GM12878 (cell line): Measurements from ENCODE around the gene CTDP1. TPM values are rescaled to one million over a fixed set of nuclear protein-coding genes. Genes with fewer than 3 reads are reported as not detected.

Experiments
- ATAC-seq: fragments of 200-7000 bp; cut with Tn5 transposase; 3 replicates; pipeline ENCODE4 v1.9.1; 2020; ENCODE audit warnings: mild to moderate bottlenecking, moderate library complexity
- BruUV-seq: library from RNA; stranded (reverse); fragments of 400-500 nt; replicated peaks from 2 replicates; lab custom pipeline; 2021; lab: Mats Ljungman, UMichigan
- CTCF ChIA-PET: fragments of 300-600 bp; sonication (Branson Sonifier 250); formaldehyde crosslinking; extraction: SDS; loops from one replicate; lab custom pipeline; 2021; ENCODE audit warnings: inconsistent platforms; lab: Yijun Ruan, JAX
- POLR2A ChIA-PET: fragments of 350-600 bp; formaldehyde crosslinking; extraction: SDS; loops from one replicate; lab custom pipeline; 2021; ENCODE audit warnings: inconsistent platforms; lab: Charles Lee
- RAD21 ChIA-PET: fragments of 300-600 bp; sonication (Branson Sonifier 250); formaldehyde crosslinking; loops from one replicate; lab custom pipeline; 2023; ENCODE audit warnings: antibody characterized with exemption; ENCODE audit not compliant: unreplicated experiment; lab: Charles Lee
- SMC1A ChIA-PET: fragments of 300-600 bp; sonication (Branson Sonifier 250); formaldehyde crosslinking; loops from one replicate; lab custom pipeline; 2023; ENCODE audit not compliant: unreplicated experiment, uncharacterized antibody; lab: Charles Lee
- DNase-seq: peaks from one replicate; pipeline ENCODE4 v3.0.0-alpha.2; 2011; ENCODE audit warnings: low read depth, low spot score
- FAIRE-seq: peaks from 3 replicates; lab custom pipeline; 2011; peaks lifted over from hg19 to GRCh38; lab: Jason Lieb, UNC
- H2AFZ ChIP-seq: 2 replicates; pipeline ENCODE4 v1.6.0; 2011; ENCODE audit warnings: low read depth, low read length, control low read depth; ENCODE audit not compliant: control insufficient read depth
- H3K27ac ChIP-seq: 2 replicates; pipeline ENCODE4 v1.5.1; 2011; ENCODE audit warnings: control low read depth; ENCODE audit not compliant: control insufficient read depth, insufficient read depth
- H3K27me3 ChIP-seq, 2 experiments: replicated peaks in 1 of 2; 2 replicates each; pipeline versions ENCODE4 v1.6.0 to v1.6.1; 2011; ENCODE audit warnings: low read length in 1 of 2; ENCODE audit not compliant: control insufficient read depth in 2 of 2, insufficient read depth in 2 of 2
- H3K36me3 ChIP-seq, 2 experiments: 2 replicates each; pipeline ENCODE4 v1.5.1; 2011; ENCODE audit warnings: low read length in 1 of 2; ENCODE audit not compliant: control insufficient read depth in 2 of 2, insufficient read depth in 2 of 2
- H3K4me1 ChIP-seq: 2 replicates; pipeline ENCODE4 v1.6.1; 2011; ENCODE audit warnings: mild to moderate bottlenecking, low read length, moderate library complexity, mixed read lengths; ENCODE audit not compliant: control insufficient read depth, insufficient read depth
- H3K4me2 ChIP-seq: 2 replicates; pipeline ENCODE4 v1.6.0; 2011; ENCODE audit warnings: control low read depth; ENCODE audit not compliant: control insufficient read depth, insufficient read depth
- H3K4me3 ChIP-seq: fragments of 200-600 bp; sonication (generic); 2 replicates; pipeline ENCODE4 v1.5.1; 2016
- H3K79me2 ChIP-seq: 2 replicates; pipeline ENCODE4 v1.6.0; 2011; ENCODE audit warnings: low read length; ENCODE audit not compliant: control insufficient read depth, insufficient read depth
- H3K9ac ChIP-seq: 2 replicates; pipeline ENCODE4 v1.8.0; 2011; ENCODE audit warnings: low read length, control low read depth, mixed read lengths; ENCODE audit not compliant: control insufficient read depth, insufficient read depth
- H3K9me3 ChIP-seq: replicated peaks from 3 replicates; pipeline ENCODE4 v1.5.1; 2011; ENCODE audit warnings: mild to moderate bottlenecking, low read length; ENCODE audit not compliant: control insufficient read depth, insufficient read depth
- H4K20me1 ChIP-seq: 2 replicates; pipeline ENCODE4 v1.6.0; 2011; ENCODE audit not compliant: control insufficient read depth, insufficient read depth
- ATF7 ChIP-seq: fragments of 450-650 bp; IDR thresholded peaks from 2 replicates; pipeline ENCODE4 v1.6.1; 2016; ENCODE audit warnings: low read depth, mild to moderate bottlenecking
- BCLAF1 ChIP-seq: fragments of 450-650 bp; IDR thresholded peaks from 2 replicates; pipeline ENCODE4 v1.6.1; 2017; ENCODE audit warnings: antibody characterized with exemption, mild to moderate bottlenecking, moderate library complexity
- CBX3 ChIP-seq: fragments of 200-600 bp; sonication (generic); IDR thresholded peaks from 2 replicates; pipeline ENCODE4 v1.6.1; 2016; ENCODE audit warnings: low read depth, borderline replicate concordance
- CBX5 ChIP-seq: sonication (generic); IDR thresholded peaks from 2 replicates; pipeline ENCODE4 v1.6.1; 2016; ENCODE audit warnings: low read depth, moderate library complexity, mild to moderate bottlenecking, inconsistent platforms
- EGR1 ChIP-seq, 2 experiments: IDR thresholded peaks; 1 replicate in 1 of 2; 2 replicates in 1 of 2; pipeline ENCODE4 v1.6.1; 2011 to 2012; ENCODE audit warnings: low read depth in 2 of 2, low read length in 2 of 2, borderline replicate concordance in 1 of 2, mild to moderate bottlenecking in 1 of 2, moderate library complexity in 1 of 2
- ESRRA ChIP-seq: IDR thresholded peaks from 2 replicates; pipeline ENCODE4 v1.6.1; 2012; ENCODE audit warnings: mild to moderate bottlenecking, low read length, improper control_type of control experiment
- HDAC2 ChIP-seq: fragments of 200-600 bp; sonication (generic); IDR thresholded peaks from 2 replicates; pipeline ENCODE4 v1.6.1; 2017
- IKZF1 ChIP-seq: fragments of 450-650 bp; conservative IDR thresholded peaks from 2 replicates; pipeline ENCODE4 v1.6.1; 2017; ENCODE audit warnings: antibody characterized with exemption, mild to moderate bottlenecking
- KAT2A ChIP-seq: conservative IDR thresholded peaks from 2 replicates; pipeline ENCODE4 v1.6.1; 2011; ENCODE audit warnings: low read depth, low read length; ENCODE audit not compliant: control insufficient read depth
- MXI1 ChIP-seq: fragments of 150-350 bp; IDR thresholded peaks from 2 replicates; pipeline ENCODE4 v1.6.1; 2011; ENCODE audit warnings: low read depth, mild to moderate bottlenecking, inconsistent platforms, low read length, improper control_type of control experiment
- NFXL1 ChIP-seq: fragments of 450-650 bp; IDR thresholded peaks from 2 replicates; pipeline ENCODE4 v1.6.1; 2017; ENCODE audit warnings: antibody characterized with exemption, mild to moderate bottlenecking, borderline replicate concordance
- RAD21 ChIP-seq: IDR thresholded peaks from 2 replicates; pipeline ENCODE4 v1.6.1; 2011; ENCODE audit warnings: mild to moderate bottlenecking, low read depth, low read length, moderate library complexity; ENCODE audit not compliant: insufficient read depth
- RFX5 ChIP-seq: IDR thresholded peaks from 2 replicates; pipeline ENCODE4 v1.6.1; 2011; ENCODE audit warnings: low read depth, low read length, improper control_type of control experiment
- SMARCA5 ChIP-seq: fragments of 450-650 bp; IDR thresholded peaks from 2 replicates; pipeline ENCODE4 v1.6.1; 2017; ENCODE audit warnings: mild to moderate bottlenecking
- SREBF2 ChIP-seq: IDR thresholded peaks from 2 replicates; pipeline ENCODE4 v1.6.1; 2012; ENCODE audit warnings: mild to moderate bottlenecking, low read length
- STAT1 ChIP-seq: fragments of 450-650 bp; conservative IDR thresholded peaks from 2 replicates; pipeline ENCODE4 v1.6.1; 2014; ENCODE audit warnings: antibody characterized with exemption, mild to moderate bottlenecking
- TCF7 ChIP-seq: IDR thresholded peaks from 2 replicates; pipeline ENCODE4 v1.6.1; 2014; ENCODE audit warnings: antibody characterized with exemption, borderline replicate concordance
- WRNIP1 ChIP-seq: IDR thresholded peaks from 2 replicates; pipeline ENCODE4 v1.6.1; 2011; ENCODE audit warnings: low read depth, low read length, improper control_type of control experiment, borderline replicate concordance
- WGBS: methylation state at CpG from one replicate; pipeline ENCODE4 v1.1.6; 2016; ENCODE audit warnings: low lambda C conversion rate; ENCODE audit not compliant: insufficient replicate concordance, insufficient coverage; ENCODE audit errors: missing lambda C conversion rate; 5-methylcytosine and 5-hydroxymethylcytosine counted together
- in situ Hi-C: fragments of 300-500 bp; cut with MboI; formaldehyde crosslinking; loops from 9 replicates; pipeline ENCODE4 v1.14.3; 2018; ENCODE audit warnings: mixed read lengths
- intact Hi-C: fragments of 100-400 bp; cut with micrococcal nuclease; formaldehyde crosslinking; loops from one replicate; pipeline ENCODE4 v1.14.2; 2022; ENCODE audit not compliant: unreplicated experiment
- polyA plus RNA-seq, 11 experiments: library from polyadenylated mRNA; depleted of rRNA in 4 of 11; unstranded in 6 of 11; stranded (reverse) in 5 of 11; fragments of >200 nt; fragmentation: Nextera tagmentation in 4 of 11; fragmentation: Illumina TruSeq in 1 of 11; extraction: Ambion mirVana in 4 of 11; extraction: Trizol in 1 of 11; gene quantifications; 1 replicate in 1 of 11; 2 replicates in 10 of 11; pipeline versions ENCODE4 v1.2.1 to v1.2.3, GENCODE V29; 2011 to 2016; ENCODE audit warnings: inconsistent platforms in 2 of 11, missing spikeins in 2 of 11, low read depth in 1 of 11
- total RNA-seq, 4 experiments: library from RNA; depleted of rRNA in 3 of 4; stranded (reverse); fragments of >200 nt in 3 of 4; fragmentation: Illumina TruSeq in 1 of 4; extraction: Trizol in 1 of 4; gene quantifications; 2 replicates each; pipeline versions ENCODE4 v1.2.1 to v1.2.3, GENCODE V29; 2013 to 2021

The CTDP1 gene
- total and polyA plus RNA-seq, 10 of the 15 experiments (the other 5 are each of a cell fraction or from before 2014, with no cell fraction given): 0.32 to 31.3 (median 8.8) TPM

DNA sequence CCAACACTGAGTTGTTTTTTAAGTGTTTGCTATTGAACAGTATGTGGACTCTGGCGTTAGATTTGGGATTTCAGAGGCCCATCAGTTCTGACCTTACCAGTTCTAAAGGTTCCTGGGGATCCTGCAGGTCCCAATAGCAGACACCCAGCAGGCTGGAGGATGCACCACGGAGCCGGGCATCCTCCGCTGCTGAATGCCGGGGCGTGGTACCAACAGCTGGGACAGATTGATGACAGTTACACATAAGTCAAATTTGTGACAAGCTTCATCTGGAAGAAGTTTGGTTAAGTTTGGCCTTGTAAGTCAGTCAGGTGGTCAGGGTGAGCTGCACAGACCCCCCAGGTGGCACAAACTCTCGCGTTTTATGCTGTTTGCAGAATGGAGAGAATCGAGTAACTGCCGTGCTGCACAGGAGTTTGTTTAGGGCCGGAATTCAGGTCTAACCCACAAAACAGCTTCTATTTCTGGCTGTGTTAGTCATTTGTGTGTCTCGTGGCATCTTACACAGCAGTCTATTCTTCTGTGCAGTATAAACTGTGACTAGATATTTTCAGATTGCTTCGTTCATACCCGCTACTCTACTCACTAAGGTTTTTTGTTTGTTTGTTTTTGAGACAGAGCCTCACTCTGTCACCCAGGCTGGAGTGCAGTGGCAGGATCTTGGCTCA is 19.2 kb downstream of the CTDP1 start (continued):
- TF ChIP-seq RAD21 (no peak), RFX5 (no peak), CBX5 (no peak), IKZF1 (no peak), CBX3 (no peak), TCF7 (no peak), NFXL1 (no peak), KAT2A (no peak), EGR1 (IDR thresholded peaks at IDR 0.05; ENCODE audit: borderline replicate concordance in 1 of 2, low read depth in 2 of 2, low read length in 2 of 2) (no peak)

DNA sequence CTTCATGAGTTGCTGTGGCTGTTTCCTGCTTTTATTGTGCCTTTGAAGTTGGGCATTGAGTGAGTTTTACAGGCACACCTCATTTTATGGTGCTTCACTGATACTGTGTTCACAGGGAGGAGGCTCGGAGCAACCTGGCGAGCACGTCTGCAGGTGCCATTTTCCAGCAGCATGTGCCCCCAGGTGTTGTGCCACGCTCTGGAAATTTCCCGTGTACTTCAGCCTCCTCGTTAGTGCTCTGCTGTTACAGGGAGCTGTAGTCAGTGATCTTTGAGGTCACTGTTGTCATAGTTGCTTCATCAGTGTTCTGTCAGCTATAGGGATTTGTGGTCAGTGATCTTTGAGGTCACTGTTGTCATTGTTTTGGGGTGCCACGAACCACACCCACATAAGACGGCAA is 20.1 kb downstream of the CTDP1 start:
- no peak for DNase-seq
- no peak for ATAC-seq
- POLR2A ChIA-PET: no interaction called here
- H3K4me1 ChIP-seq: no peaks in the 10 kb centered on the region
- no peak overlapping the region for H3K4me3 ChIP-seq
- peaks cover 24 to 38% of the 10 kb centered on the region in 2 experiments; a peak in 3 of 4 replicates for H3K36me3 ChIP-seq
- no peaks in the 10 kb centered on the region for H4K20me1 ChIP-seq
- SMC1A ChIA-PET: no interaction called here
- H3K79me2 ChIP-seq: no peaks in the 10 kb centered on the region
- CTCF ChIA-PET: no interaction called here
- H3K9me3 ChIP-seq: no peaks in the 10 kb centered on the region
- H3K4me2 ChIP-seq: no peak overlapping the region
- TF ChIP-seq SMARCA5 (no peak), ATF7 (no peak), WRNIP1 (no peak), MXI1 (no peak), SREBF2 (no peak), BCLAF1 (no peak), HDAC2 (no peak), ESRRA (no peak), STAT1 (no peak)
- TF ChIP-seq, all 136 proteins: peak for 0
- H3K27me3 ChIP-seq: no peaks in the 10 kb centered on the region
- no peak overlapping the region for H3K9ac ChIP-seq
- RAD21 ChIA-PET: no interaction called here
- in situ Hi-C loops (no loop called here), intact Hi-C loops (no loop called here)
- no peak overlapping the region for H3K27ac ChIP-seq
- WGBS: 95% methylated on average over 8 of the region's 8 CpGs
- BruUV-seq: no TSS peak
- no peak for FAIRE-seq
- H2AFZ ChIP-seq: no peak overlapping the region
